Uterus (tissue), 2 donors: ENCODE results near the gene IRS2.

Experiments used
- POLR2A ChIP-seq, 2 donors: fragments of 450-650 bp; IDR thresholded peaks; one replicate each; pipeline ENCODE4 v1.6.1; 2016; ENCODE audit warnings: antibody characterized with exemption in 2 of 2, mild to moderate bottlenecking in 1 of 2, moderate library complexity in 1 of 2
- TF ChIP-seq, protein P1 (sequence below), 4 experiments: fragments of 200-600 bp in 2 of 4; fragments of 450-650 bp in 2 of 4; sonication (generic) in 2 of 4; IDR thresholded peaks; one replicate each; pipeline ENCODE4 v1.5.1; 2016 to 2019; ENCODE audit warnings: antibody characterized with exemption in 4 of 4, mild to moderate bottlenecking in 2 of 4, moderate library complexity in 1 of 4

DNA sequence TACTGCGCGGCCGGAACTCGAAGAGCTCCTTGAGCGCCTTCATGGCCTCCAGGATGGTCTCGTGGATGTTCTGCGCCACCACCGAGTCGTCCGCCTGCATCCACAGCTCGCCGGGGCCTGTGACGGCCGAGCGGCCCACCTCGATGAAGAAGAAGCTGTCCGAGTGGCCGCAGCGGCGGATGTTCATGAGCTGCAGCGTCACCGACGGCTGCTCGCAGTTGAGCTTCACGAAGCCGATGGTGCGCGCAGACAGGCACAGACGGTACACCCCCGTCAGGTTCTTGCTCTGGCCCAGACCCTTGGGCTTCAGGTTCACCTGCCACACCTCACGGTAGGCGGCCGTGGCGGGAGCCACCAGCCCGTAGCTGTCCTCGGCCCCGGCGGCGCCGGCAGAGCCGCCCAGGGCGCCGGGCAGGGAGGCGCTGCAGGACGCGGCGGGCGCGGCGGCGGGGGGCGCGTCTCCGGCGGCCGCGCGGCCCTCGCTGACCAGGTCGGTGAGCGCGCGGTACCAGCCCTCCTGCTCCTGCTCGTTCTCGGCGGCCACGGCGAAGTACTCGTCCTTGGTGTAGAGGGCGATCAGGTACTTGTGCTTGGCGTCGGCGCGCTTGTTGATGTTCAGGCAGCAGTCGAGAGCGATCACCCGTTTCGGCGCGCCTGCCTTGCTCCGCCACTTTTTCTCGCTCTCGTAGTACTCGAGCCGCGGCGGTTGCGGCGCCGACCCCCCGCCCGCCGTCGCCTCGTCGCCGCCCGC lies 1.1 kb downstream of the IRS2 start:
- TF ChIP-seq, protein P1, sequence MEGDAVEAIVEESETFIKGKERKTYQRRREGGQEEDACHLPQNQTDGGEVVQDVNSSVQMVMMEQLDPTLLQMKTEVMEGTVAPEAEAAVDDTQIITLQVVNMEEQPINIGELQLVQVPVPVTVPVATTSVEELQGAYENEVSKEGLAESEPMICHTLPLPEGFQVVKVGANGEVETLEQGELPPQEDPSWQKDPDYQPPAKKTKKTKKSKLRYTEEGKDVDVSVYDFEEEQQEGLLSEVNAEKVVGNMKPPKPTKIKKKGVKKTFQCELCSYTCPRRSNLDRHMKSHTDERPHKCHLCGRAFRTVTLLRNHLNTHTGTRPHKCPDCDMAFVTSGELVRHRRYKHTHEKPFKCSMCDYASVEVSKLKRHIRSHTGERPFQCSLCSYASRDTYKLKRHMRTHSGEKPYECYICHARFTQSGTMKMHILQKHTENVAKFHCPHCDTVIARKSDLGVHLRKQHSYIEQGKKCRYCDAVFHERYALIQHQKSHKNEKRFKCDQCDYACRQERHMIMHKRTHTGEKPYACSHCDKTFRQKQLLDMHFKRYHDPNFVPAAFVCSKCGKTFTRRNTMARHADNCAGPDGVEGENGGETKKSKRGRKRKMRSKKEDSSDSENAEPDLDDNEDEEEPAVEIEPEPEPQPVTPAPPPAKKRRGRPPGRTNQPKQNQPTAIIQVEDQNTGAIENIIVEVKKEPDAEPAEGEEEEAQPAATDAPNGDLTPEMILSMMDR (IDR thresholded peaks at IDR 0.05), result no peak
- no peak for TF ChIP-seq POLR2A (IDR thresholded peaks at IDR 0.05)
